ENCODE data around the gene MOAP1. TPM values are rescaled to one million over a fixed set of nuclear protein-coding genes. Genes with fewer than 3 reads are reported as not detected.

Gene MOAP1
- total RNA-seq, 2 donors from 2014 or later, result 12.8 to 22.4 TPM

- Histone ChIP-seq H3K4me1 (no peaks in the 10 kb centered on the region), H3K4me3 (no peak overlapping the region), H3K36me3 (no peaks in the 10 kb centered on the region), H3K27ac (no peak overlapping the region), H3K27me3 (no peaks in the 10 kb centered on the region), H3K9me3 (no peaks in the 10 kb centered on the region), H3K9ac (ENCODE audit: low read depth in 2 of 2, low read length in 2 of 2) (no peak overlapping the region)
- intact Hi-C loops (cut with DNase I), result no loop called here
- DNase-seq, result peak; percentile 53
- TF ChIP-seq CTCF (IDR thresholded peaks at IDR 0.05), result peak; percentile 28
These were observed 52.1 kb downstream of the MOAP1 start for GRCh38 chr14:93132472-93133065.

Other genes starting within 250 kb of the MOAP1 start
- gene ITPK1, start 69.0 kb downstream of the MOAP1 start, total RNA-seq, result 100 to 1,000 TPM; 118 to 134 TPM
- 10 to 100 TPM; 31.3 to 36.8 TPM for gene LYSET, start 420 bp upstream of the MOAP1 start, total RNA-seq
- gene GON7, start 22.2 kb upstream of the MOAP1 start, total RNA-seq, result 10 to 100 TPM; 21.2 to 25.1 TPM
- gene UBR7, start 22.4 kb upstream of the MOAP1 start, total RNA-seq, result 10 to 100 TPM; 22.4 to 35.5 TPM
- 10 to 100 TPM; 31.8 to 35.5 TPM for gene BTBD7, start 148.1 kb upstream of the MOAP1 start, total RNA-seq
- not detected for gene COX8C, start 162.3 kb upstream of the MOAP1 start, total RNA-seq
- gene UNC79, start 246.0 kb upstream of the MOAP1 start, total RNA-seq, result under 1 TPM; 0.17 to 0.21 TPM